Fibroblast of peridontal ligament (primary cell): ENCODE data around the gene AKAP6.
A peak's percentile ranks its signal among the peaks of the same experiment; 100 is the strongest.
"Not testable (repeated sequence)": the region's sequence is repeated elsewhere in the genome, so short reads cannot be mapped to it uniquely, and the experiment has no call there.

Experiments used
- DNase-seq: peaks from one replicate; pipeline ENCODE4 v3.0.0-alpha.2; 2010; ENCODE audit errors: extremely low read depth

AKAP6 gene

DNA sequence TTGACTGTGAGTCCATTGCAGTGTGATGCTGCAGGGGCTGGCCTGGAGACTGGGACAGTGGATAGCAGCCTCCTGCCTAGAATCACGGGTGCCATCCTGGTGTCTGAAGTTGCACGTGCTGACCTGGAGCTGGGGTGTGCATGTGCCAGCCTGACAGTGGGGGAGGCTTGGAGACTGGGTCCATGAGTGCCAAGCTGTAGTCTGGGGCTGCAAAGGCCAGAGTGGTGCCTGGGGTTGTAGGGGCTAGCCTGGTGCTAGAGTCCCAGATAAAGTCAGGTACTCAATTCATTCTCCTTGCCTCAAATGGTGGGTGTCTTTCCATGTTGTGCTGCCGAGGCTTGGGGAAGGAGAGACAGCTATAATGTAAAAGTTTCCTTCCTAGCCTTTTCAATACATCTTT is 427.7 kb downstream of the AKAP6 start:
- no peak for DNase-seq

DNA sequence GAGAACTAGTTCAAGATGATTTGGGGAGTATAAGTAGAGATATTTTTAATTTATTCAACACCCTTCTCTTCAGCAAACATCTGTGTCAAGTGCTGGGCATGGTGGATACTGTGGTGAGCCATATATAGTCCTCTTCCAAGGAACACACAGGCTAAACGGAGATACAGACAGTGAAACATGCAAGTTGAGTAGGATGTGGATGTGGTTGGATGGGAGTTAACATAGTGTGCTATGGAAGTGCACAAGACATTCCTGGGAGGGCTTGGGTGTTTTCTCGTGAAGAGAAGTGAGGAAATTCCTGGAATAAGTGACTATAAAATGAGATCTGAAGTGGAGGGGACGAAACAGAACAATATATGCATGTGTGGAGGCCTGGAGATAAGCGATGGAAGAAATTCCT is 428.5 kb downstream of the AKAP6 start:
- no peak for DNase-seq

DNA sequence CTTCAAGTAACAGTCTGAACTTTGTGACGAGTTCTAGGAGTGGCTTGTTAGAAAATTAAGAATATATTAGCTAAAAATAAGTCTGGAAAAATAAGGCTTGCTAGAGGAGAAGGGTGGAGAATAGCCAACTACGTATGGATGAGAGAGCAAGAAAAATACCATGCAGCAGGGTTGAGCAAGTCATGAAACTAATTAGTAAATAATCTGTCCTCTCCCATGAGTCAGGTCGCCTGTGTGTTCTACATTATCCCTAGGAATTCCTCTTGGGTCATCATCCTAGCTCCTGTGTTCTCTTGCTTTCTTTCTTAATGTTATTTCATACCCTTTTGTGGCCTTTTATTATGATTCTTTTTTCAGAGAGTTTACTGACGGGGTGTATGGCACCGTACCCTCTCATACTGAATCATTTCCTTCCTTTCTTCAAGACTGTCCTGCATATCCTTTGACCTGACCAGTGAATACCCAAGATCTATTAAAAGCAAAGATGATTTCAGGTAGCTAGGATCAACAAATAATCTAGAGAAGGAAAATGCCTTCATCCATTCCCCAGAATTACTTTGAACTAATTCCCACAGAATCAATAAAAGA is 432.4 kb downstream of the AKAP6 start:
- peak; percentile 3 for DNase-seq

DNA sequence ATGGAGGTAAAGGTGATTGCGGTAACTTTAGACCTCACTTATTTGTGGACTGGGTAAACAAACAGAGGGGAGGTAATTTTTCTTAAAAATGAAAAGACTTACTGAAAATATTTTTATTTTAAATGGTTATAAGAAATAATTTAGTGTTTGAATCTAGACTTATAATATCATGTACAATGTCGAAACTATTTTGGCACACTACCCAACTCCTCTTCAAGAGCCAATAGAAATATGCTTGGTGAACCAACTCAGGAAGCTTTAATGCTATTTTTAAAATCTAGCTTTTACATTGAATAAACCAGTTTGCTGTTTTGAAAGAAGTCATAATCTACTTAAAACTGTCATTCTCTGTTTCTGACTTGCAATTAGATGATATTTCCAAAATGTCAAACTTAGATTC is 433.8 kb downstream of the AKAP6 start:
- DNase-seq: peak; percentile 55

DNA sequence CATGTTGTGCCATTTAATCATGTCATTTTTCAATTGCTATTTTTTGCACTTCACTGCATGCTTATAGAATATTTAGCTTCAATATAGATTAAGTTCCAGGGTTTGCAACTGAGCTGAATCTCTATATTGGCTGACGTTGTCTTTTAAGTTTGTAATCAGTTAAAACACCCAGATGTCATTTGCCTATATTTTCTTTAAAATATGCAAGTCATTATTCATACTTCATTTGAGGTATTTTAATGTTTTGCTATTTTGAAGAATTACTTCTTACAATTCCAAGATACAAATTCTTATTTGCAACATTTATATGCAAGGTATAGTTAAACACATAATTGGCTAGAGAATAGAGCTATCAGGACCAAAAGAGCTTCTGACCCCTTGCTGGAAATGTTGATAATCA is 434.6 kb downstream of the AKAP6 start:
- DNase-seq: no peak

DNA sequence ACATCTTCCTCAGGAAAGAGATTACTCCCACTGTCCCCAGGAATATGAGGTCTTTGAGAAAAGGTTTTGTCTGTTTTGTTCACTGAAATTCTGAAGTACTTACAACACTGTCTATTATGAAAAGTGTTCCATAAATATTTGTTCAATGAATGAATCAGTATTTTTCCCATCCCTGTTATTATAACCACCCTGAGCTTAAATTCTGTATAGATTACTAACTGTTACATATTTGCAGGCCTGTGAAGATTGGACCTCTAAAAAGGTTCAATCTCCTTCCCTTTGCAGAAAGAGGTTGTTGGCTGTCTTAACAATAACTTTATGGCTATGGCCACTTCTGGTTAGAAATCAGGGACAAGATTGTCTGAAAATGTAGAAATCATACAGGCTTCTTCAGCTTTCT is 435.0 kb downstream of the AKAP6 start:
- DNase-seq: peak; percentile 1

DNA sequence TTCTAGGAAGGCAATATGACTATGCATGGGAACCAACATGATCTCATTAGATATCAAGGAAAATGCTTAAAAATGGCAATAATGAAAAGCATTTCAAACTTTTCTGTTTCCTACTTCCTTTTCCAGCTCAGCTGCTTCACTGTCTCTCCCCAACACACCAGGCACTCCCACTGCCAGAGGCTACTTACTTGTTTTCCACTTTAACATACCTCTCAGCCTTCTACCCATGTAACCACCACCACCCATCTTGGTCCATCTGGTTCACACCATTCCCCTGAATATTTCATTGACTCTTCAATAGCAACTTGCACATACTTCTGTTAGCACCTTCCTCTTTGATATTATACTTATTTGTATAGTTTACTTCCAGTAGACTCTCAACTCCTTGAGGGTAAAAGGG is 441.3 kb downstream of the AKAP6 start:
- no peak for DNase-seq

DNA sequence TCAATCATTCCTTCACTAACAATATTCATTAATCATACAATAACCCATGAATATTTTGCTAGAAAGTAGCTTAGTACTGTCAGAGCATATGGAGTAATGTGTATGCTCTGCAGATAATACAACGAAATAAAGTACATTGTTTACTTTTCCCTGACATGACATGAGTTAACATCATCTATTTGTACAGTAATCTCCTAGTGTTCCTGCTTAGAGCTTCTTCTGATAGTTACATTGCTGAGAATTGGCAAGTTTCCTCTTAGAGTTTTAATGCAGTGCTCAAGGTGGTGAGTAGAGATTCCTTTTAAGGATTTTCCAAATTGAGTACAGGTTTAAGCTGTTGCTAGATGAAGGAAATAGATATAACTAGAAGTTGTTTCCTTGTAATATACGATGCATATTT is 445.1 kb downstream of the AKAP6 start:
- DNase-seq: no peak

DNA sequence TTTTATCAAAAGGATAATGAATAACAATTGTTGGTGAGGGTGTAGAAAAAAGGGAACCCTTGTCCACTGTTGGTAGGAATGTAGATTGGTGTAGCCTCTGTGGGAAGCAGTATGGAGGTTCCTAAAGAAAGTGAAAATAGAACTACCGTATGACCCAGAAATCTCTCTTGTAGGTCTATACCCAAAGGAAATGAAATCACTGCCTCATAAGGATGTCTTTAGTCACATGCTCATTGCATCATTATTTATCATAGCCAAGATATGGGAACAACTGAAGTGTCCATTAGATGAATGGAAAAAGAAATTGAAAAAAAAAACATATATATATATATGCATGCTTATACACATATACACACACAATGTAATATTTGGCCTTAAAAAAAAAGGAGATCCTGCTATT is 450.7 kb downstream of the AKAP6 start:
- DNase-seq: peak; percentile 1

DNA sequence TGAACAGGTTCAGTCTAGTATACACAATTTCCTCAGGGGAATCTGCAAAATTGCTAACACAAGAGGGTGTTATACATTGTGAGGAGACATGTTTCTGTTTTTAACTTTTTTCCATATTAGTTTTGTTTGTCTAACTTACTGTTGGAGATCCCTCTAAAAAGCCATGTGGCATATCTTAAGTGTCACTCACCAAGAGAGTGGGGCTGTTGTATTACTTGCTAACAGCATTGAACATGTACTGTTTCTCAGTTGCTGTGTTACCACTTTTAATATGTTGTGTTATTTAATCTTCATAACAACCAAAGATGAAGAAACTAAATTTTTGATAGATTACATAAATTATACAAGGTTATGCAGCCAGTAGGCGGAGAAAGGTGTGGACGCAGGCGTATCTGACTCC is 455.3 kb downstream of the AKAP6 start:
- no peak for DNase-seq

DNA sequence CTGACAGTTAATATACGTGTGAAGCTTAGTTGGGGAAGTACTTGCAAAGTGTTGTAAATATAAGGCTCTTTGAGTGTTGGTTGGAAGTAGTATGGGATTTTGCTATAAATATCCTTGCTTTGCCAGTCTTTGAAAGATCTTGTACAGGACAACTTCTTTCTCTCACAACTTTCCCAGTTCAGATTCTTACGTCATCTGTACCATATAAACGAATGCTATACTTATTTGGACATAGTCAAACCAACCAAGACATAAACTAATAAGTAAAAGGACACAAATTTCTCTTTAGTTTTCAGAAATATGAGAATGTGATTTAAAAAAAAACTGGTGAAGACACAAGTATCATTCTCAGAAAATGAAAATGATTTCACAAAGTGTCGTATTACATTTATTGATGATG is 456.5 kb downstream of the AKAP6 start:
- no peak for DNase-seq

DNA sequence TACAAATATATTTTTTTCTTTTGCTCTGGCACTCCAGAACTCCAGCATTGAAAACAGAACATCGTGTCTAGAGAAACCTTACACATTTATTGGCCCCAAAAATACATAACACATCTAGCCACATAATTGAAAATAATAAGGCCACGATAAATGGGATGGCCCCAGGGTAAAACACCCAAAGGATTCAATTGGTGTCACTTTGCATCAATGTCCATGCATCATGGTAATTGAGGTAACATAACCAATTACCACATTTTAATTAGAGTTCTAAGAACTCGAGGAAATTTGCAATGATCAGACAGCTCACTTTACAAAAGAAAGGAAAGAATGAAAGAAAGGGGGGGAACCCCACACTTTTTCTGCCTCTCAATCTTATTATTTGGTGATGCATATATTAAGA is 457.8 kb downstream of the AKAP6 start:
- DNase-seq: no peak

DNA sequence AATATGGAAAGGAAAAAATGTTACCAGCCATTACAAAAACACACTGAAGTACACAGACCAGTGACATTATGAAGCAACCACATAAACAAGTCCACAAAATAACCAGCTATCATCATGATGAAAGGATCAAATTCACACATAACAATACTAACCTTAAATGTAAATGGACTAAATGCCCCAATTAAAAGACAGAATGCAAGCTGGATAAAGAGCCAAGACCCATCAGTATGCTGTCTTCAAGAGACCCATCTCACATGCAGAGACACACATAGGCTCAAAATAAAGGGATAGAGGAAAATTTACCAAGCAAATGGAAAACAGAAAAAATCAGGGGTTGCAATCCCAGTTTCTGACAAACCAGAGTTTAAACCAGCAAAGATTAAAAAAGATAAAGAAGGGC is 463.9 kb downstream of the AKAP6 start:
- DNase-seq: not testable (repeated sequence)

DNA sequence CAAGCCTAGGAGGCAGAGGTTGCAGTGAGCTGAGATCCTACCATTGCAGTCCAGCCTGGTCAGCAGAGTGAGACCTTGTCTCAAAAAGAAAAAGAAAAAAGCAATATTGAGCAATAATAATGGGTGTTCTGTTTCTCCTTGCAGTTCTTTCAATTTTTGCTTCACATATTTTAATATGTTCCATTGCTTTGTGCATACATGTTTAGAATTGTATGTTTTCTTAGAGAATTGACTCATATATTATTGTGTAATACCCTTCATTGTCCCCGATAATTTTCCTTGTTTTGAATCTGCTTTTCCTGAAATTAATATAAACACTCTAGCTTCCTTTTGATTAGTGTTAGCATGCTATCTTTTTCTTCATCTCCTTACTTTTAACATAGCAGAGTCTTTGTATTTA is 471.2 kb downstream of the AKAP6 start:
- no peak for DNase-seq

DNA sequence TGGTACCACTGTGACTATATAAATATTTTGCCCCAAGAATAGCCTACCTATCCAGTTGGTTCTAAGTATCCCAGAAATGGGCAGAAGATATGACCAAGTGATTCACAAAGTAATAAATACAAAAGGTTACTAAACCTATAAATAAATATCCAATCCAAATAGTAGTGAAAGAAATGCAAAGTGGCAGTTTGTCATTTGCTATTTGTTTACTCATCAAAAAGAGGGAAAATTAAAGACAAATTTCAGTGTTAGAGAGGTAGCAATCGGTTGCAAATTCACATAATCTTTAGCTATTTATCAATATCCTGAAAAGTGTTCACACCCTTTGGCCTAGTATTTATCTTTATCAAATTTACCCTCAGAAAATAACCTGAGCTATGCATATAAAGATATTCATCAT is 473.2 kb downstream of the AKAP6 start:
- no peak for DNase-seq

DNA sequence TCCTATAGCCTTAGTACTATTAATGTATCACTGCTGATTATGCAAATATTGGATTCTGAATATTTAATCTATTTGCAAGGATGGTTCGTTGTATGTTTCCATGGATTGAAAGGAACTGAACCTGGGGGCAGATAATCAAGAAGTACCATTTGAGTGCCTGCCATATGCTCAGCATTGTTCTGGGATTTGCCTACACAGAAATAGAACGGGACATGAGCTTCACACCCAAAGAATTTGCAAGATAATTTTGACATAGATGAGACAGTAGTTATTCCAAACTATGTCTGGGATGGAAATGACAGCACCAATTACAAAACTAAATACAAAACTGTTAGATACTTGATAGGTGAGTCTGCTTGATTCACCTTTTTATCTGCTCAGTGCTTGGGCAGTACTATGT is 476.9 kb downstream of the AKAP6 start:
- no peak for DNase-seq

DNA sequence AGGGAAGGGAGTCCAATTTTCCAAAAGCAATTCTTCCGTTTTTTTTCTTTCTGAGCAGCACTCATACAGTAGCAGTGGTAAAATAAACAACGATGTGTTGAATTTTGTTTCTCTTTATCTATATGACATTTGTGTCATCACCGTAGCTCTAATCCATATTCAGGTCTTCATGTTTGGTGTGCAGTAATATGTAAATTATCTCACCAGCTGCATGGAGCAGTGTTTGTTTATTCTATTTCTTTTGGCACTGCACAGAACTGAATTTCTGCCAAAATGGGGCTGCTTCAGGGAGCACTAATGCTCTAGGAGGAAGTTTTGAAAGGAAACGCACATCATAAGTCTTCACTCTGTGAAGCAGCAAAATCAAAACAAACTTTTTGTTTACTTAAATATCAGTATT is 479.5 kb downstream of the AKAP6 start:
- DNase-seq: peak; percentile 49

DNA sequence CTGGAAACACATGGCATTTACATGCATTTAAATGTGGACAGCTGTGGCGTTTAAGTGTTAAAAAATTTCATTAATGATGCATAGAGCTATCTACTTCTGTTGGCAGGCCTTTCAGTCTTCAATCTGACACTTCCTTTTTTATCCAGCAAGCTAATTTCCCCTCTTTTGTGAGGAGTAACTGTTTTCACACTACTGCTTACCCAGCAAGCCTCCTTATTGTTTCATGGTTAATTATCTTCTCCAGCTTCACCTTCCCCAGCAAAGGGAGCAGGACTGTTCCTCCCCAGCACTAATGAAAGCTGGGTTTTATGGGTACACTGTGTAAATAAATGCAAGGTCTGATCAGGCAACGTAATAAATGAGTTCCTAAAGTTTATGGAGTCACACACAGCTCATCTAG is 480.2 kb downstream of the AKAP6 start:
- DNase-seq: no peak

DNA sequence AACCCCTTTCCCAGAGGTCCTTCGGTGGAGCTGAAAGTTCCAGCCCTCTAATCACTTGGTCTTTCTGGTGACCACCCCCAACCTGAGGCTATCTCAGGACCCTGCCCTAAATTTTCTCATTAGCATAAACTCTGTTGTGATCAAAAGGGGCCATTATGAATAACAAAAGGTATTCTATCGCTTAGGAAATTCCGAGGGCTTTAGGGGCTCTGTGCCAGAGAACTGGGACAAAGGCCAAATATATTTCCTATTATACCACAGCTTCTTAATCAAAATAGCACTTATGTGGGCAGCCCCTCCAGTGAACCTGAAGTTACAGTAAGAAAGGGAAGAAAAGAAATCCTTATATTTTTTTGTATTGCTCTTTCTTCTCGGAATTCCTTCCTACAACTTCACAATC is 484.3 kb downstream of the AKAP6 start:
- no peak for DNase-seq

DNA sequence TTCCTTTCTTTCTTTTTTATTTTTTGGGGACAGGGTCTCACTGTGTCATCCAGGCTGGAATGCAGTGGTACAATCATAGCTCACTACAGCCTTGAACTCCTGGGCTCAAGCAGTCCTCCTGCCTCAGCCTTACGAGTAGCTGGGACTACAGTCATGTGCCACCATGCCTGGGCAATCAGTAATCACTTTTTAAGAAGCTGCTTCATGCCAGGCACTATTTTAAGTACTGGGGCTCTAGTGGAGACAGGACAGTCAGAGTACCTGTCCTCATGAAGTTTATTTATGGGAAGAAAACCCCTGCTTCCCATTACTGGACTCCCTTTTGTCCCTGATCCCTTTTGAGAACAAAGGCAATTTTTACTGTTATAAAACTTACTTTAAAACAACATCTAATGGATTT is 485.6 kb downstream of the AKAP6 start:
- DNase-seq: no peak

DNA sequence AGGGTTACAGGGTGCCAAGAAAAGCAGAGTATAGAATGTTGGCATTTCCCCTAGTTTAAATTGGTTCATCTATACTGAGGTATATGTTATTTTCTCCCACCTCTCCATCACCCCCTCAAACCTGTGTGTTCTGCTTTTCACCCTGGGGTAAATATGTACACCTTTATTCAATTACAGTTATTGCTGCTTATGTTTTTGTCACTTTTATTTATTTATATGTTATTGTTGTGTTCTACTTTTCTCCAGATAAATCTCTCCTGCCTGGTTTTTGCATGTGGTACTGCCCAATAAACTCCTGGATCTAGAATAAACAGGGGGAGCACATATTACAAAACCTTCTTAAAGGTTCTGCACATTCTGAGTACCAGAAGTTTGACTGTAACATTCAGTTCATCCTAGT is 487.5 kb downstream of the AKAP6 start:
- DNase-seq: no peak

DNA sequence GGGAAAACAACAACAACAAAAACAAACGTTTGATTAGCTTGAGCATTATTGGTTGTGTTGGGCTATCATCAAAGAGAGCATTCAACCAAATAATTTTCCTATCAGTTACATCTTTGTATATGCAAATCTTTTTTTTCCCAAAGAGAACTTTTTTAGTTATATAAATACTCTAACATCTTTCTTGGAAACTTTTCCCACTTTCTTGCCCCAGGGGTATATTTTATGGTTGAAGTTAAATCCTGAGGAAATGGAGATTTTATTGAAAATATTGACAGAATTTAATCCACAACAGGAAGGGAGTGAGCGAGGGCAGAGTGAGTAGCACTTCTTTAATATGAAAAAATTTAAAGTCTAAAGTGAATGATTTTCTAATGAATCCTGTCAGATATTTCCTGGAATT is 488.7 kb downstream of the AKAP6 start:
- no peak for DNase-seq

DNA sequence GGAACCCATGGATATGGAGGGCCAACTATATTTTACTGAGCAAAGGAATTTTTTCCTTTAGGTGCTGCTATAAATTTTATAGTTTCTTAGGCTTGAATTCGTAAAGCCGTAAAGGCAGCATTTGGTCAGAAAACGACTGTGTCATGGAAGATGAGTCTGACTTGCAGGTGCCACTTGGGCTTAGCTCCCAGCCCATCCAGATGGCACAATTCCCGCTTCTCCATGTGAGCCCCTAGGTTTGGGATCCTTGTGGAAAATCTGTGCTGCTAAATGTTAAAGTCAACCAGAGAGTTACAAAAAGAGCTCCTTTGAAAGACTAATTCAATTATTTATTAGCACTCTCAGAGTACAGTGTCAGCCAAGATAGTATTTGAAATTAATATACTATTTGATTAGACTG is 489.5 kb downstream of the AKAP6 start:
- DNase-seq: no peak

DNA sequence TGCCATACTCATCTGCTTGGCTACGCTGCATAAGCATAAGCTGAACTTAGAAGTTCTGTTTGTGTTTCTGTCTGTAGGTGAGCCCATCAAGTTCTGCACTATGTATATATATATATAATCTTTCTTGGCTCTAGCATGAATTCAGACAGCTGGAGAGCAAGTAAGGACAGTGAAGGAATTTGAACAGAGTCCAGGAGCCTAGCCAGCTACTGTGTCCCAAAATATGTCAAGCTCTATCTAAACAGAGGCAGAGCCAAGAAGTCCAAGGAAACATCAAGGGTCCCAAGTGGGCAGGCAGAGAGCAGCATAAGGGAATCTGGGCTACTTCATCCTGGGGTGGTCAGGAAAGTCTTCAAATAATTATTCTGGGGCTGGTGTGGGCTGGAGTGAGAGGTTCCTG is 491.1 kb downstream of the AKAP6 start:
- DNase-seq: no peak

DNA sequence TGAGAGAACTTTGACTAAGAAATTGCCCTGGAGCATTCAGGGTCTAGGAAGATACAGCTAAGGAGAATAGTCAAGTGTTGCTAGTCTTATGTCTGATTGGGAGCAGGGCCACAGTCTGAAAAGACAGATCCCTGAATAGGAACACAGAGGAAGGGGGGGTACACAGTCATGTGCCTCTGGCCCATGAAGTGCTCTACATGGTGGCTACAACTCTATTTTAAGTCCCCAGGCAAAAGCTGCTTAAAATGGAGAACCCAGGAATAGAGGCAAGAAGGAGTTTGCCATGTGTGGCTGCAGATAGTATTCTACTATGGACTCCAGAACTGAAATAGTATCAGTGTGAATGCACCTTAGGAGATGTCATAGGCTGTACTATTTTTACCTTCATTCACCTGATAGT is 491.6 kb downstream of the AKAP6 start:
- DNase-seq: no peak
